AG09309 (cell line): ENCODE results near the gene ACADM.

Experiments used
- DNase-seq: peaks from one replicate; pipeline ENCODE4 v3.0.0-alpha.2; 2010; ENCODE audit warnings: low read depth
- H3K4me3 ChIP-seq: 2 replicates; pipeline ENCODE4 v1.5.1; 2011; ENCODE audit warnings: mild to moderate bottlenecking, low read depth, low read length, moderate library complexity; ENCODE audit not compliant: control insufficient read depth
- CTCF ChIP-seq: IDR thresholded peaks from 2 replicates; pipeline ENCODE4 v1.5.1; 2011; ENCODE audit warnings: mild to moderate bottlenecking, low read depth, low read length, inconsistent platforms; ENCODE audit not compliant: insufficient read depth, control insufficient read depth; ENCODE audit errors: missing control alignments

ACADM gene

GRCh38 chr1:75811211-75811981 is 86.9 kb downstream of the ACADM start:
- no peak for TF ChIP-seq CTCF
- H3K4me3 ChIP-seq, result no peak overlapping the region
- no peak for DNase-seq

GRCh38 chr1:75812065-75812464 is 87.6 kb downstream of the ACADM start:
- DNase-seq, result no peak
- H3K4me3 ChIP-seq, result no peak overlapping the region
- TF ChIP-seq CTCF, result no peak
